GM20431 (cell line): Measurements from ENCODE around the gene KCNK16.
"Not testable (repeated sequence)": the region's sequence is repeated elsewhere in the genome, so short reads cannot be mapped to it uniquely, and the experiment has no call there.

Source experiments
- in situ Hi-C: fragments of 300-500 bp; cut with MseI, MboI; formaldehyde crosslinking; loops from one replicate; pipeline ENCODE4 v1.15.0; 2020; ENCODE audit warnings: low sequenced_read_pairs; ENCODE audit not compliant: unreplicated experiment

Gene KCNK16

GRCh38 chr6:39292637-39293036, 29.9 kb downstream of the KCNK16 start:
- in situ Hi-C loops = no loop called here

- in situ Hi-C loops = no loop called here
Measured at GRCh38 chr6:39289490-39289889, 33.0 kb downstream of the KCNK16 start.

GRCh38 chr6:39287601-39288000, 34.9 kb downstream of the KCNK16 start:
- in situ Hi-C loops = no loop called here

GRCh38 chr6:39286596-39286995, 35.9 kb downstream of the KCNK16 start:
- in situ Hi-C loops = not testable (repeated sequence)

GRCh38 chr6:39282774-39283173, 39.7 kb downstream of the KCNK16 start:
- in situ Hi-C loops = no loop called here

- in situ Hi-C loops = no loop called here
Measured at GRCh38 chr6:39281312-39281980, 41.1 kb downstream of the KCNK16 start.

GRCh38 chr6:39280247-39280731, 42.2 kb downstream of the KCNK16 start:
- in situ Hi-C loops = no loop called here

- in situ Hi-C loops = no loop called here
Measured at GRCh38 chr6:39279539-39279938, 43.0 kb downstream of the KCNK16 start.

- in situ Hi-C loops = no loop called here
Measured at GRCh38 chr6:39276379-39276995, 46.0 kb downstream of the KCNK16 start.

- in situ Hi-C loops = no loop called here
Measured at GRCh38 chr6:39274903-39275302, 47.6 kb downstream of the KCNK16 start.

GRCh38 chr6:39274471-39274870, 48.0 kb downstream of the KCNK16 start:
- in situ Hi-C loops = no loop called here

GRCh38 chr6:39273406-39273821, 49.1 kb downstream of the KCNK16 start:
- in situ Hi-C loops = no loop called here

- in situ Hi-C loops = no loop called here
Measured at GRCh38 chr6:39269961-39270360, 52.5 kb downstream of the KCNK16 start.

- in situ Hi-C loops = no loop called here
Measured at GRCh38 chr6:39268721-39269120, 53.8 kb downstream of the KCNK16 start.

GRCh38 chr6:39268171-39268570, 54.3 kb downstream of the KCNK16 start:
- in situ Hi-C loops = no loop called here

- in situ Hi-C loops = no loop called here
Measured at GRCh38 chr6:39266782-39267355, 55.6 kb downstream of the KCNK16 start.

GRCh38 chr6:39266375-39266774, 56.1 kb downstream of the KCNK16 start:
- in situ Hi-C loops = no loop called here
